Measurements from ENCODE around the gene TMTC2. TPM values are rescaled to one million over a fixed set of nuclear protein-coding genes. Genes with fewer than 3 reads are reported as not detected.

Gene TMTC2
- total RNA-seq, 1 donor from 2014 or later = 3.4 TPM

- Histone ChIP-seq H3K27ac (replicated peaks) (no peak overlapping the region), H3K9me3 (replicated peaks) (no peaks in the 10 kb centered on the region), H3K27me3 (ENCODE audit: low read depth) (no peaks in the 10 kb centered on the region), H3K4me1 (no peaks in the 10 kb centered on the region), H3K4me3 (peak overlapping the region; percentile 28), H3K36me3 (no peaks in the 10 kb centered on the region)
- TF ChIP-seq, protein P1, sequence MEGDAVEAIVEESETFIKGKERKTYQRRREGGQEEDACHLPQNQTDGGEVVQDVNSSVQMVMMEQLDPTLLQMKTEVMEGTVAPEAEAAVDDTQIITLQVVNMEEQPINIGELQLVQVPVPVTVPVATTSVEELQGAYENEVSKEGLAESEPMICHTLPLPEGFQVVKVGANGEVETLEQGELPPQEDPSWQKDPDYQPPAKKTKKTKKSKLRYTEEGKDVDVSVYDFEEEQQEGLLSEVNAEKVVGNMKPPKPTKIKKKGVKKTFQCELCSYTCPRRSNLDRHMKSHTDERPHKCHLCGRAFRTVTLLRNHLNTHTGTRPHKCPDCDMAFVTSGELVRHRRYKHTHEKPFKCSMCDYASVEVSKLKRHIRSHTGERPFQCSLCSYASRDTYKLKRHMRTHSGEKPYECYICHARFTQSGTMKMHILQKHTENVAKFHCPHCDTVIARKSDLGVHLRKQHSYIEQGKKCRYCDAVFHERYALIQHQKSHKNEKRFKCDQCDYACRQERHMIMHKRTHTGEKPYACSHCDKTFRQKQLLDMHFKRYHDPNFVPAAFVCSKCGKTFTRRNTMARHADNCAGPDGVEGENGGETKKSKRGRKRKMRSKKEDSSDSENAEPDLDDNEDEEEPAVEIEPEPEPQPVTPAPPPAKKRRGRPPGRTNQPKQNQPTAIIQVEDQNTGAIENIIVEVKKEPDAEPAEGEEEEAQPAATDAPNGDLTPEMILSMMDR (IDR thresholded peaks at IDR 0.05; ENCODE audit: borderline replicate concordance) = no peak
- intact Hi-C loops (cut with micrococcal nuclease) = no loop called here
- no peak for DNase-seq
These were observed 436.3 kb downstream of the TMTC2 start for GRCh38 chr12:83123039-83123438.

DNA sequence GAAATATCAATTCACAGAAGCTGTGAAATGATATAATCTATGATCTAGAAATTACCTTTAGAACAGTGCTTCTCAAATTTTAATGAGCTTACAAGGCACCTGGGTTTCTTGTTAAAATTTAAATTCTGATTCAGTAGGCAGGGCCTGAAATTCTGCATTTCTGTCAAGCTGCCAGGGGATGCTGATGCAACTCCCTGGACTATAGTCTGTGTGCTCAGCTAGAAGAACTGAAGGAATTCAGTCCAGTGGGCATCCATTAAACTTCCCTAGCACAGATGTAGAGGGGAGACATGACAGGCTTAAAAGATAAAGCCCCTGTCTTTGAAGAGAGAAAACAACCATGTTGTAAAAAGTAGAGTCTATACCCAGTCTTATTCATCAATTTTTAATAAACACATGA, 441.8 kb downstream of the TMTC2 start:
- TF ChIP-seq, protein P1 (IDR thresholded peaks at IDR 0.05; ENCODE audit: borderline replicate concordance) = no peak
- Histone ChIP-seq H3K27ac (replicated peaks) (no peak overlapping the region), H3K9me3 (replicated peaks) (no peaks in the 10 kb centered on the region), H3K4me1 (peaks cover 12% of the 10 kb centered on the region), H3K36me3 (peaks cover 7% of the 10 kb centered on the region), H3K27me3 (ENCODE audit: low read depth) (no peaks in the 10 kb centered on the region), H3K4me3 (no peak overlapping the region)
- DNase-seq = no peak
- intact Hi-C loops (cut with micrococcal nuclease) = no loop called here

DNA sequence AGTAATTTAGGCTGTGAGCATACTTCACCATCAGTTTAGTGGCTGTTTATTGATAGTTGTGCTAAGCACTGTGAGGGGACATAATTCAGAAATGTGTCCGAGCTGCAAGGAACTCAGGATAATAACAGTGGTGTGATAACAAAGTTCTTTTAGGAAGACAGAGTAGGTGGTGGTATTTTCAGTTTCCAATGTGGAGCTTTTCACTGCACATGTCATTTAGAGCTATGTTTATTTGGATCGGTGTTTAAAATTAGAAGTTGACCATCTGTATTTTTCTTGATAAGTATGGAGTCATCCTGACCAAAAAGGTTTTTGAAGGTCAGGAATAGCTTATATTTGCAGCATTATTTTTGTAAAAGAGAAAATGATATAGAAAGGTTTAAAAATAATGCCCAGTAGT, 443.5 kb downstream of the TMTC2 start:
- peaks cover 7% of the 10 kb centered on the region for H3K36me3 ChIP-seq
- no peak overlapping the region for H3K27ac ChIP-seq (replicated peaks)
- intact Hi-C loops (cut with micrococcal nuclease) = no loop called here
- DNase-seq = no peak
- H3K27me3 ChIP-seq (ENCODE audit: low read depth) = no peaks in the 10 kb centered on the region
- peaks cover 12% of the 10 kb centered on the region for H3K4me1 ChIP-seq
- H3K4me3 ChIP-seq = no peak overlapping the region
- TF ChIP-seq, protein P1 (IDR thresholded peaks at IDR 0.05; ENCODE audit: borderline replicate concordance) = no peak
- no peaks in the 10 kb centered on the region for H3K9me3 ChIP-seq (replicated peaks)

DNA sequence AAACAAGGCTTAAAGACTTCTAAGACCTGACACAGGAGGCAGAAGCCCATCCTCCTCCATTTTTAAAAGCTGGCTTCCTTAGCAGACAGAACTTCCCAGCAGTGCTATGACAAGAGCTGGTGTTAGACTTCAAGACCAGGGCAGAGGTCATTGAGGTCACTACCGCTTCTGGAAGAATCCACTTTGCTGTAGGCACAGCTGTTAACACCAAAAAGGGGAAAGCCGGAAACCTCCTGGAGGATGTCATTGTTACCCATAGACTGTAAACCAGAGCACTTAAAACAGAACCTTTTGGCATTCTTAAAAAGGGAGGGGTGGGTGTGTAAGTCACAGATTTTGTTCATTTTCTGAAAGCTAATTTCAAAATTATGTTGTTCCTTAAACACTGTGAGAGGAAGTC, 445.7 kb downstream of the TMTC2 start:
- Histone ChIP-seq H3K9me3 (replicated peaks) (no peaks in the 10 kb centered on the region), H3K4me3 (no peak overlapping the region), H3K36me3 (peaks cover 7% of the 10 kb centered on the region), H3K27me3 (ENCODE audit: low read depth) (no peaks in the 10 kb centered on the region), H3K27ac (replicated peaks) (no peak overlapping the region), H3K4me1 (peaks cover 12% of the 10 kb centered on the region)
- intact Hi-C loops (cut with micrococcal nuclease) = no loop called here
- TF ChIP-seq, protein P1 (IDR thresholded peaks at IDR 0.05; ENCODE audit: borderline replicate concordance) = no peak
- DNase-seq = no peak

- H3K4me3 ChIP-seq = no peak overlapping the region
- H3K27me3 ChIP-seq (ENCODE audit: low read depth) = no peaks in the 10 kb centered on the region
- H3K4me1 ChIP-seq = peaks cover under 1% of the 10 kb centered on the region
- TF ChIP-seq, protein P1 (IDR thresholded peaks at IDR 0.05; ENCODE audit: borderline replicate concordance) = no peak
- intact Hi-C loops (cut with micrococcal nuclease) = no loop called here
- H3K27ac ChIP-seq (replicated peaks) = no peak overlapping the region
- peaks cover 17% of the 10 kb centered on the region for H3K9me3 ChIP-seq (replicated peaks)
- H3K36me3 ChIP-seq = peaks cover 7% of the 10 kb centered on the region
- no peak for DNase-seq
These were observed 449.7 kb downstream of the TMTC2 start for GRCh38 chr12:83136411-83136810.

DNA sequence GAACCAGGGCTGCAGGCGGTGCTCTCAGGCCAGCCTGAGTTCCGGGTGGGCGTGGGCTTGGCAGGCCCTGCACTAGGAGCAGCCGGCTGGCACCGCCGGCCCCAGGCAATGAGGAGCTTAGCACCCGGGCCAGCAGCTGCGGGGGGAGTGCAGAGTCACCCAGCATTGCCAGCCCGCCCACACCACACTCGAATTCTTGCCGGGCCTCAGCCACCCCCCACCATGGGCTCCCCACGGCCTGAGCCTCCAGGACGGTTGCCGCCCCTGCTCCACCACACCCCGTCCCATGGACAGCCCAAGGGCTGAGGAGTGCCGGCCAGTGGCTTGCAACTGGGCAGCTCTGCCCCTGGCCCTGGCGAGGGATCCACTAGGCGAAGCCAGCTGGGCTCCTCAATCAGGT, 453.4 kb downstream of the TMTC2 start:
- Histone ChIP-seq H3K27me3 (ENCODE audit: low read depth) (no peaks in the 10 kb centered on the region), H3K4me3 (no peak overlapping the region), H3K4me1 (peaks cover 4% of the 10 kb centered on the region), H3K27ac (replicated peaks) (no peak overlapping the region), H3K36me3 (no peaks in the 10 kb centered on the region), H3K9me3 (replicated peaks) (peaks cover 17% of the 10 kb centered on the region)
- intact Hi-C loops (cut with micrococcal nuclease) = no loop called here
- TF ChIP-seq, protein P1 (IDR thresholded peaks at IDR 0.05; ENCODE audit: borderline replicate concordance) = no peak
- DNase-seq = no peak

Measured in left ventricle myocardium inferior (tissue), 1 donor.